GM19463 (cell line): ENCODE results near the gene AMPD2.
"Not testable (repeated sequence)": the region's sequence is repeated elsewhere in the genome, so short reads cannot be mapped to it uniquely, and the experiment has no call there.

Source experiments
- ATAC-seq: cut with Tn5 transposase; IDR thresholded peaks from one replicate; pipeline ENCODE4 v1.9.1; 2021; ENCODE audit warnings: mild to moderate bottlenecking, moderate library complexity; ENCODE audit not compliant: unreplicated experiment

The AMPD2 gene

DNA sequence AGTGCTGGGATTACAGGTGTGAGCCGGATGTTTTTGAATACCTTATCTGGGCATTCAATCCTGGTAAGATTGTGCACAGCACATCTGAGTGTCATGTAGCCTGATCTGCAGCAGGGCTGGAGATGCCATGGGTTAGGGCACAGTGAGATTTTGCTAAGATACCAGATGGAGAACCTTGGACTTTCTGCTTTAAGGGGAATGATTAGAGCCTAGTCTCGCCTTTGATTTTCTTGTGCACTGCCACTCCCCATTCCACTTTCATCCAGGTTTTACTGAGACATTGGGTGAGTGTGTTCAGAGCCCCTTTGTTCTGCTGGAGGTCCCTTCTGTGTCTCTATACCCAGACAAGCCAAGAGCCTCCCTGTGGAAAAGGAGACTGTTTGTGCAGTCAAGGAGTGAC, 54.2 kb downstream of the AMPD2 start:
- not testable (repeated sequence) for ATAC-seq

GRCh38 chr1:109676683-109677381, 57.2 kb downstream of the AMPD2 start:
- not testable (repeated sequence) for ATAC-seq

- no peak for ATAC-seq
These were observed 57.8 kb downstream of the AMPD2 start for GRCh38 chr1:109677459-109677858.

DNA sequence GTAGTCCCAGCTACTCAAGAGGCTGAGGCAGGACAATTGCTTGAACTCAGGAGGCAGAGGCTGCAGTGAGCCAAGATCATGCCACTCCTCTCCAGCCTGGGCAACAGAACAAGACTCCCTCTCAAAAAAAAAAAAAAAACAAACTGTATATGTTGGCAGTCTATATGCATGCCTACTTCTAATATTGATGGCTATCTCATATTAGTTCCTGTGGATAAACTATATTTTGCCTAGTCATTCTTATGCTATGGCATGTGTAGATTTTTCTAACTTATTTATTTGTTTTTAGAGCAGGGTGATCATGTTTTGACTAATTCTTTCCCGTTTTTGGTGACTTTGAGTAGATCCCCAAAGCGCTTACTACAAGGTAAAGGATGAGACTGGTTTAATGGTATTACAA, 59.0 kb downstream of the AMPD2 start:
- not testable (repeated sequence) for ATAC-seq
